ENCODE results near the gene IGSF8.

DNA sequence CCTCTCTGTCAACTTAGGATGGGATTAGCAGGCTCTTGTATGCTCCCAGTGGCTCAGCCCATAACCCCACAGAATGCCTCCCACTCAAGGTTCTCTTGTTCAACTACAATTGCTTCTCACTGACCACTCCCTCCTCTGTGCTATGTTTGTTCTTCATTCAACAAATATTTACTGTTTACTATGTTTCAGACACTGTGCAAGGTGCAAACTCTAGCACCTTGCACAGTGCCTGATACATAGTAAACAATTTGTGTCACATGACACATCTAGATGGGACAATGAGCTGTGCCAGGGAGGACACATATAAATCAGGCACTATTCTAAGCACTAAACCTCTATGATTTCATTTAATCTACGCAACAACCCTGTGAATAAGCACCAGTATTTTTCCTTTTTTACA lies 32.5 kb upstream of the IGSF8 start:
- TF ChIP-seq, protein P1, sequence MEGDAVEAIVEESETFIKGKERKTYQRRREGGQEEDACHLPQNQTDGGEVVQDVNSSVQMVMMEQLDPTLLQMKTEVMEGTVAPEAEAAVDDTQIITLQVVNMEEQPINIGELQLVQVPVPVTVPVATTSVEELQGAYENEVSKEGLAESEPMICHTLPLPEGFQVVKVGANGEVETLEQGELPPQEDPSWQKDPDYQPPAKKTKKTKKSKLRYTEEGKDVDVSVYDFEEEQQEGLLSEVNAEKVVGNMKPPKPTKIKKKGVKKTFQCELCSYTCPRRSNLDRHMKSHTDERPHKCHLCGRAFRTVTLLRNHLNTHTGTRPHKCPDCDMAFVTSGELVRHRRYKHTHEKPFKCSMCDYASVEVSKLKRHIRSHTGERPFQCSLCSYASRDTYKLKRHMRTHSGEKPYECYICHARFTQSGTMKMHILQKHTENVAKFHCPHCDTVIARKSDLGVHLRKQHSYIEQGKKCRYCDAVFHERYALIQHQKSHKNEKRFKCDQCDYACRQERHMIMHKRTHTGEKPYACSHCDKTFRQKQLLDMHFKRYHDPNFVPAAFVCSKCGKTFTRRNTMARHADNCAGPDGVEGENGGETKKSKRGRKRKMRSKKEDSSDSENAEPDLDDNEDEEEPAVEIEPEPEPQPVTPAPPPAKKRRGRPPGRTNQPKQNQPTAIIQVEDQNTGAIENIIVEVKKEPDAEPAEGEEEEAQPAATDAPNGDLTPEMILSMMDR (IDR thresholded peaks at IDR 0.05): no peak
- no peak for TF ChIP-seq SIN3A (IDR thresholded peaks at IDR 0.05; ENCODE audit: borderline replicate concordance, insufficient read depth, low read depth, low read length)
- no peak for TF ChIP-seq POLR2AphosphoS5 (IDR thresholded peaks at IDR 0.05; ENCODE audit: low read depth, low read length)
- no peak for TF ChIP-seq REST (IDR thresholded peaks at IDR 0.05; ENCODE audit: insufficient read depth in 1 of 2, low read depth in 2 of 2, low read length in 1 of 2)
- no peak for TF ChIP-seq TCF7L2 (IDR thresholded peaks at IDR 0.05; ENCODE audit: low read depth, low read length)
